Heart left ventricle (tissue), 16 donors: ENCODE results near the gene EEF2K. TPM values are rescaled to one million over a fixed set of nuclear protein-coding genes. Genes with fewer than 3 reads are reported as not detected.

Experiments used
- ATAC-seq, 4 donors: fragments of 200-7000 bp; cut with Tn5 transposase; one replicate each; pipeline ENCODE4 v1.9.1; 2020 to 2022; ENCODE audit warnings: moderate library complexity in 4 of 4, mild to moderate bottlenecking in 3 of 4, moderate number of reproducible peaks in 1 of 4
- DNase-seq, 5 donors: peaks; one replicate each; pipeline ENCODE4 v3.0.0-alpha.2; 2020
- H3K27ac ChIP-seq, 12 donors: fragments of 200-600 bp; sonication (generic) in 4 of 12; one replicate each; pipeline versions ENCODE4 v1.5.0 to v1.8.0; 2016 to 2022; ENCODE audit warnings: mild to moderate bottlenecking in 2 of 12
- H3K27me3 ChIP-seq, 9 donors: fragments of 200-600 bp; sonication (generic) in 2 of 9; one replicate each; pipeline versions ENCODE4 v1.5.1 to v1.8.0; 2016 to 2022; ENCODE audit warnings: mild to moderate bottlenecking in 3 of 9
- H3K36me3 ChIP-seq, 9 donors: fragments of 200-600 bp; sonication (generic) in 2 of 9; one replicate each; pipeline versions ENCODE4 v1.5.0 to v1.8.0; 2018 to 2022; ENCODE audit warnings: mild to moderate bottlenecking in 2 of 9
- H3K4me1 ChIP-seq, 12 donors: fragments of 200-600 bp; sonication (generic) in 4 of 12; one replicate each; pipeline versions ENCODE4 v1.5.0 to v1.8.0; 2016 to 2022; ENCODE audit warnings: mild to moderate bottlenecking in 3 of 12
- H3K4me3 ChIP-seq, 12 donors: fragments of 200-600 bp; sonication (generic) in 4 of 12; one replicate each; pipeline versions ENCODE4 v1.5.0 to v1.8.0; 2017 to 2022; ENCODE audit warnings: mild to moderate bottlenecking in 9 of 12, moderate library complexity in 4 of 12
- H3K9me3 ChIP-seq, 12 donors: fragments of 200-600 bp; sonication (generic) in 4 of 12; one replicate each; pipeline versions ENCODE4 v1.5.0 to v1.8.0; 2016 to 2022; ENCODE audit warnings: mild to moderate bottlenecking in 1 of 12
- CTCF ChIP-seq, 12 donors: fragments of 200-600 bp; sonication (generic) in 4 of 12; IDR thresholded peaks; one replicate each; pipeline versions ENCODE4 v1.5.0 to v1.8.0; 2018 to 2022; ENCODE audit warnings: antibody characterized with exemption in 12 of 12, mild to moderate bottlenecking in 5 of 12
- POLR2A ChIP-seq, 2 donors: fragments of 450-650 bp; IDR thresholded peaks; one replicate each; pipeline ENCODE4 v1.6.1; 2017; ENCODE audit warnings: antibody characterized with exemption in 2 of 2, mild to moderate bottlenecking in 2 of 2, moderate library complexity in 2 of 2
- WGBS, 4 donors: extraction: QIAGEN DNeasy Blood & Tissue Kit in 2 of 4; methylation state at CpG; one replicate each; pipeline versions ENCODE4 v1.1.5 to v1.1.7; 2013 to 2018; 5-methylcytosine and 5-hydroxymethylcytosine counted together
- intact Hi-C, 10 donors: fragments of 100-400 bp; cut with DNase I; formaldehyde crosslinking; loops; one replicate each; pipeline versions ENCODE4 v1.11.1 to v1.14.2; 2022
- polyA plus RNA-seq, 2 donors: library from polyadenylated mRNA; stranded (reverse); fragments of 200-250 nt; gene quantifications; one replicate each; pipeline ENCODE4 v1.2.3, GENCODE V29; 2013
- total RNA-seq, 9 donors: library from RNA; depleted of rRNA in 2 of 9; stranded (reverse); fragments of >200 nt in 2 of 9; fragmentation: NEBNext Ultra II Directional in 3 of 9; extraction: Animal tissue kit (Norgen Biotek cat#: 25700) in 3 of 9; gene quantifications; one replicate each; pipeline versions ENCODE4 v1.1.0 to v1.2.4, GENCODE V29; 2016 to 2023
- donor health status: ischemic (EF 13 %, LVEDD 7.1; RV severe dilation, severe dysfunction).
- donor health status: healthy with polysubstance abuse.
- donor health status: DM: no; HTN: yes; CAD: no.
- donor health status: DM: no; HTN: no; CAD: no.
- donor health status: ischemic (EF 25% LVEDD 6.9; RV normal size, moderate dysfunction).
- donor health status: ischemic (EF 25% LVEDD 5.7; RV mildly dilated, moderate dysfunction).
- donor health status: healthy.
- donor health status: DM: yes; HTN: yes; CAD: no.
- donor health status: ischemic (EF 35%, LVEDD 5.7; RV mildly dilated, moderate dysfunction).
- donor health status: nonischemic (EF 11% LVEDD 7.7; RV severe dilation, severe dysfunction).
- donor health status: DM: yes; HTN: yes; CAD: no.
- donor health status: PGD.
- donor health status: ischemic (EF 29% LVEDD 5.4; RV normal size, mild dysfunction).
- donor health status: nonischemic (EF 23%, LVEDD 6.1; RV moderate dilation, normal function).

EEF2K gene
- total and polyA plus RNA-seq, 11 donors, result 8.3 to 33.6 (median 24.6) TPM

GRCh38 chr16:22190776-22191531 is 15.1 kb upstream of the EEF2K start:
- ATAC-seq (peak; percentile 78 to 87 (median 86)), DNase-seq (peak; percentile 100)
- Histone ChIP-seq H3K27ac (peak overlapping the region; percentile 90 to 99 (median 96)), H3K9me3 (no peaks in the 10 kb centered on the region), H3K36me3 (no peaks in the 10 kb centered on the region), H3K4me3 (peak overlapping the region in 11 of 12 donors; percentile 34 to 94 (median 78)), H3K4me1 (peaks cover 4 to 54% (median 29%) of the 10 kb centered on the region in 12 donors), H3K27me3 (no peaks in the 10 kb centered on the region)
- 0 to 2% (median 1%) methylated on average over 42 to 43 of the region's 43 CpGs for WGBS, 4 donors
- intact Hi-C loops, result loop anchor here in 4 of 10 donors (1.0 to 10.0 kb wide), 7 partner anchors 16 to 1026 kb away; partner anchors contain the start of genes CDR2 (in 2 of the 4), EEF2K (in 2 of the 4), POLR3E (in 2 of the 4) and UQCRC2 (in 1 of the 4)
- peak in 1 of 2 donors; percentile 85 for TF ChIP-seq POLR2A (IDR thresholded peaks at IDR 0.05)
- no peak for TF ChIP-seq CTCF (IDR thresholded peaks at IDR 0.05)

GRCh38 chr16:22191532-22192260 is 14.4 kb upstream of the EEF2K start:
- Histone ChIP-seq H3K27ac (peak overlapping the region; percentile 90 to 99 (median 96)), H3K4me1 (peaks cover 4 to 62% (median 32%) of the 10 kb centered on the region in 12 donors), H3K4me3 (peak overlapping the region in 11 of 12 donors; percentile 34 to 94 (median 76)), H3K27me3 (no peaks in the 10 kb centered on the region), H3K9me3 (no peaks in the 10 kb centered on the region), H3K36me3 (no peaks in the 10 kb centered on the region)
- intact Hi-C loops, result loop anchor here in 4 of 10 donors (1.0 to 10.0 kb wide), 7 partner anchors 15 to 1027 kb away; partner anchors contain the start of genes CDR2 (in 2 of the 4), EEF2K (in 2 of the 4), POLR3E (in 2 of the 4) and UQCRC2 (in 1 of the 4)
- TF ChIP-seq POLR2A (IDR thresholded peaks at IDR 0.05), result no peak
- no peak for TF ChIP-seq CTCF (IDR thresholded peaks at IDR 0.05)
- ATAC-seq (no peak), DNase-seq (no peak)
- 8 to 13% (median 9%) methylated on average over 9 of the region's 9 CpGs for WGBS, 4 donors

- ATAC-seq (peak; percentile 4 to 27 (median 14)), DNase-seq (peak; percentile 83 to 90 (median 84))
- H3K27me3 ChIP-seq, result no peaks in the 10 kb centered on the region
- peaks cover 4 to 63% (median 32%) of the 10 kb centered on the region in 12 donors for H3K4me1 ChIP-seq
- H3K36me3 ChIP-seq, result no peaks in the 10 kb centered on the region
- intact Hi-C loops, result loop anchor here in 2 of 10 donors (5.0 to 10.0 kb wide), 4 partner anchors 180 to 1028 kb away; partner anchors contain the start of genes CDR2 (in 2 of the 2) and USP31 (in 1 of the 2)
- peak overlapping the region in 11 of 12 donors; percentile 34 to 94 (median 76) for H3K4me3 ChIP-seq
- H3K9me3 ChIP-seq, result no peaks in the 10 kb centered on the region
- TF ChIP-seq CTCF (IDR thresholded peaks at IDR 0.05), result no peak
- peak in 1 of 2 donors; percentile 19 for TF ChIP-seq POLR2A (IDR thresholded peaks at IDR 0.05)
- 23 to 27% (median 24%) methylated on average over 16 of the region's 16 CpGs for WGBS, 4 donors
- H3K27ac ChIP-seq, result peak overlapping the region; percentile 90 to 99 (median 96)
Observed at GRCh38 chr16:22192261-22193062, 13.6 kb upstream of the EEF2K start.
